ENCODE data around the gene TRIO. TPM values are rescaled to one million over a fixed set of nuclear protein-coding genes. Genes with fewer than 3 reads are reported as not detected.

The TRIO gene
- total and polyA plus RNA-seq, 2 donors (not counting 3 experiments of a cell fraction or from before 2014, with no cell fraction given), result 82.9 to 248 TPM

GRCh38 chr5:14308384-14309154 is 165.4 kb downstream of the TRIO start:
- H3K4me2 ChIP-seq (ENCODE audit: insufficient read depth, low read length), result no peak overlapping the region
- no peaks in the 10 kb centered on the region for H3K9me3 ChIP-seq (replicated peaks; ENCODE audit: control insufficient read depth, insufficient read depth, low read length)
- H3K9me1 ChIP-seq (replicated peaks; ENCODE audit: control insufficient read depth, extremely low read depth, insufficient read depth, low read length), result no peaks in the 10 kb centered on the region
- no peaks in the 10 kb centered on the region for H3K27me3 ChIP-seq (ENCODE audit: control insufficient read depth in 2 of 2, insufficient read depth in 2 of 2, low read length in 2 of 2)
- no peak overlapping the region for H3K9ac ChIP-seq (replicated peaks; ENCODE audit: extremely low read depth, insufficient read depth, low read length)
- H4K20me1 ChIP-seq (replicated peaks; ENCODE audit: control insufficient read depth, extremely low read depth, insufficient read depth, low read length), result no peaks in the 10 kb centered on the region
- intact Hi-C loops (cut with micrococcal nuclease) (no loop called here), dilution Hi-C loops (cut with MboI; ENCODE audit: extremely low pct_ligation_motif_present, low sequenced_read_pairs) (no loop called here)
- FAIRE-seq (no peak), DNase-seq (ENCODE audit: low read depth, low spot score) (no peak)
- H3K4me3 ChIP-seq (replicated peaks in 1 of 3; ENCODE audit: insufficient read depth in 1 of 3, low read depth in 1 of 3, low read length in 3 of 3), result no peak overlapping the region
- no peak overlapping the region for H3K27ac ChIP-seq (ENCODE audit: insufficient read depth, low read depth, low read length)
- H2AFZ ChIP-seq (ENCODE audit: low read depth, low read length), result no peak overlapping the region
- H3K79me2 ChIP-seq (ENCODE audit: control insufficient read depth, insufficient read depth, low read length), result peaks cover 75% of the 10 kb centered on the region
- ChIA-PET CTCF (no interaction called here), POLR2A (no interaction called here)
- peaks cover 16 to 28% of the 10 kb centered on the region in 2 experiments for H3K36me3 ChIP-seq (ENCODE audit: control insufficient read depth in 2 of 2, extremely low read depth in 1 of 2, insufficient read depth in 2 of 2, low read length in 2 of 2)
- no TSS peak for BruUV-seq (replicated peaks)
- peaks cover 3% of the 10 kb centered on the region for H3K4me1 ChIP-seq (ENCODE audit: control insufficient read depth, extremely low read depth, insufficient read depth, low read length)
- TF ChIP-seq POLR2A (IDR thresholded peaks at IDR 0.05; ENCODE audit: low read depth, low read length) (no peak), JUN (IDR thresholded peaks at IDR 0.05; ENCODE audit: borderline replicate concordance, insufficient read depth, insufficient read length, low read depth) (no peak), FOS (IDR thresholded peaks at IDR 0.05; ENCODE audit: borderline replicate concordance, insufficient read depth, low read length) (no peak), GATA2 (IDR thresholded peaks at IDR 0.05; ENCODE audit: insufficient read depth, insufficient read length, low read depth, low read length) (no peak), POLR2AphosphoS5 (IDR thresholded peaks at IDR 0.05; ENCODE audit: insufficient read depth, low read depth, low read length) (no peak), MAX (IDR thresholded peaks at IDR 0.05; ENCODE audit: insufficient read depth, insufficient read length) (no peak), CTCF (IDR thresholded peaks at IDR 0.05; ENCODE audit: extremely low read depth in 1 of 2, insufficient read depth in 1 of 2, low read depth in 1 of 2, low read length in 2 of 2) (no peak), MYC (IDR thresholded peaks at IDR 0.05; ENCODE audit: low read depth, low read length) (no peak), EZH2 (IDR thresholded peaks at IDR 0.05; ENCODE audit: borderline replicate concordance, low read depth, low read length, severe bottlenecking) (no peak)
